Keratinocyte (primary cell): ENCODE data around the gene FNDC3B.

Experiments used
- EZH2 ChIP-seq: IDR thresholded peaks from one replicate; pipeline ENCODE4 v1.6.1; 2012; ENCODE audit warnings: inconsistent platforms, mild to moderate bottlenecking, low read length, moderate library complexity
- TF ChIP-seq, protein P1 (sequence below), 3 experiments: IDR thresholded peaks in 1 of 3; conservative IDR thresholded peaks in 1 of 3; optimal IDR thresholded peaks in 1 of 3; 2 replicates in 2 of 3; 3 replicates in 1 of 3; pipeline versions ENCODE3 to v1.5.1; 2011; ENCODE audit warnings: low read length in 3 of 3, mild to moderate bottlenecking in 3 of 3, moderate library complexity in 2 of 3, control low read depth in 1 of 3, inconsistent platforms in 1 of 3; ENCODE audit not compliant: insufficient read depth in 2 of 3; ENCODE audit errors: extremely low read depth in 1 of 3

DNA sequence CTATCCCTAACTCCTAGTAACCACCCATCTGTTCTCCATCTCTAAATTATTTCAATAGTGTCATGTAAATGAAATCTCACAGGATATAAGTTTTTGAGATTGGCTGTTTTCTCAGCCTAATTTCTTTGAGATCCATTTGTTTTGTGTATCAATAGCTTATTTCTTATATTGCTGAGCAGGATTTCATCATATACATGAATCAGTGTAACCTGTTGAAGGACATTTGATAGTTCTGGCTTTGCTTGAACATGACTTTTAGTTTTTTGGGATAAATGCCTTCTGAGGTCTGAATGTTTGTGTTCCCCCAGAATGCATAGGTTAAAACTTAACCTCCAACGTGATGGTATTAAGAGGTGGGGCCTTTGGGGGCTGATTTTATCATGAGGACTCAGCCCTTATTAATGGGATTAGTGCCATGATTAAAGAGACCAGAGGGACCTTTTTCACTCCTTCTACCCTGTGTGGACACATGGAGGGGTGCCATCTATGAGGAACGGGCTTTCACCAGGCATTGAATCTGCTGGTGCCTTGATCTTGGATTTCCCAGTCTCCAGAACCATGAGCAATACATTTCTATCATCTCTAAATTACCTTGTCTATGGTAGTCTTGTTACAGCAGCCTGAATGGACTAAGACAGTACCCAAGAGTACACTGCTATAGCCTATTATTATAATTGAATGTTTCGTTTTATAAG lies 118.3 kb downstream of the FNDC3B start:
- TF ChIP-seq, protein P1, sequence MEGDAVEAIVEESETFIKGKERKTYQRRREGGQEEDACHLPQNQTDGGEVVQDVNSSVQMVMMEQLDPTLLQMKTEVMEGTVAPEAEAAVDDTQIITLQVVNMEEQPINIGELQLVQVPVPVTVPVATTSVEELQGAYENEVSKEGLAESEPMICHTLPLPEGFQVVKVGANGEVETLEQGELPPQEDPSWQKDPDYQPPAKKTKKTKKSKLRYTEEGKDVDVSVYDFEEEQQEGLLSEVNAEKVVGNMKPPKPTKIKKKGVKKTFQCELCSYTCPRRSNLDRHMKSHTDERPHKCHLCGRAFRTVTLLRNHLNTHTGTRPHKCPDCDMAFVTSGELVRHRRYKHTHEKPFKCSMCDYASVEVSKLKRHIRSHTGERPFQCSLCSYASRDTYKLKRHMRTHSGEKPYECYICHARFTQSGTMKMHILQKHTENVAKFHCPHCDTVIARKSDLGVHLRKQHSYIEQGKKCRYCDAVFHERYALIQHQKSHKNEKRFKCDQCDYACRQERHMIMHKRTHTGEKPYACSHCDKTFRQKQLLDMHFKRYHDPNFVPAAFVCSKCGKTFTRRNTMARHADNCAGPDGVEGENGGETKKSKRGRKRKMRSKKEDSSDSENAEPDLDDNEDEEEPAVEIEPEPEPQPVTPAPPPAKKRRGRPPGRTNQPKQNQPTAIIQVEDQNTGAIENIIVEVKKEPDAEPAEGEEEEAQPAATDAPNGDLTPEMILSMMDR (optimal IDR thresholded peaks at IDR 0.05 in 1 of 3, IDR thresholded peaks at IDR 0.05 in 1 of 3, conservative IDR thresholded peaks at IDR 0.05 in 1 of 3; ENCODE audit: extremely low read depth in 1 of 3, insufficient read depth in 2 of 3, low read length in 3 of 3): no peak
- TF ChIP-seq EZH2: no peak
